Posterior vena cava (tissue), 2 donors: ENCODE data around the gene CLTA. TPM values are rescaled to one million over a fixed set of nuclear protein-coding genes. Genes with fewer than 3 reads are reported as not detected.
"Not testable (repeated sequence)": the region's sequence is repeated elsewhere in the genome, so short reads cannot be mapped to it uniquely, and the experiment has no call there.

Source experiments
- DNase-seq: peaks from one replicate; pipeline ENCODE4 v3.0.0-alpha.2; 2020; ENCODE audit warnings: low spot score
- intact Hi-C, 2 donors: fragments of 100-400 bp; cut with DNase I; formaldehyde crosslinking; loops; one replicate each; pipeline versions ENCODE4 v1.14.1 to v1.14.2; 2022 to 2023
- total RNA-seq, 2 donors: library from RNA; stranded (reverse); fragmentation: NEBNext Ultra II Directional; extraction: Animal tissue kit (Norgen Biotek cat#: 25700); gene quantifications; one replicate each; pipeline ENCODE4 v1.2.1, GENCODE V29; 2021
- donor health status: DM: yes; HTN: yes; CAD: no.
- donor health status: DM: yes; HTN: yes; CAD: no.

The CLTA gene
- total RNA-seq, 2 donors from 2014 or later, result 109 to 135 TPM

- intact Hi-C loops, result no loop called here
- DNase-seq, result no peak
Observed at GRCh38 chr9:36213387-36213786, 22.7 kb downstream of the CLTA start.

- no peak for DNase-seq
- intact Hi-C loops, result no loop called here
Observed at GRCh38 chr9:36213989-36214388, 23.3 kb downstream of the CLTA start.

GRCh38 chr9:36214571-36214970 lies 23.9 kb downstream of the CLTA start:
- intact Hi-C loops, result no loop called here
- DNase-seq, result no peak

- no peak for DNase-seq
- intact Hi-C loops, result no loop called here
Observed at GRCh38 chr9:36217256-36217968, 26.7 kb downstream of the CLTA start.

- DNase-seq, result no peak
- intact Hi-C loops, result no loop called here
Observed at GRCh38 chr9:36218011-36218410, 27.3 kb downstream of the CLTA start.

- no peak for DNase-seq
- intact Hi-C loops, result no loop called here
Observed at GRCh38 chr9:36218411-36218901, 27.7 kb downstream of the CLTA start.

GRCh38 chr9:36221667-36222066 lies 30.9 kb downstream of the CLTA start:
- intact Hi-C loops, result no loop called here
- DNase-seq, result no peak

- no peak for DNase-seq
- intact Hi-C loops, result no loop called here
Observed at GRCh38 chr9:36222449-36222848, 31.7 kb downstream of the CLTA start.

GRCh38 chr9:36237230-36237629 lies 46.5 kb downstream of the CLTA start:
- intact Hi-C loops, result no loop called here

GRCh38 chr9:36239205-36239604 lies 48.5 kb downstream of the CLTA start:
- intact Hi-C loops, DNase-seq: not testable (repeated sequence)

More at GRCh38 chr9:36237230-36237629, 46.5 kb downstream of the CLTA start:
- no peak for DNase-seq

GRCh38 chr9:36239675-36240074 lies 49.0 kb downstream of the CLTA start:
- intact Hi-C loops, result loop anchor here in 1 of 2 donors (10.0 kb wide), 1 partner anchor 85 kb away; no protein-coding TSS in a partner anchor
- DNase-seq, result not testable (repeated sequence)

- intact Hi-C loops, result loop anchor here in 1 of 2 donors (10.0 kb wide), 1 partner anchor 79 kb away; no protein-coding TSS in a partner anchor
Observed at GRCh38 chr9:36245906-36246305, 55.2 kb downstream of the CLTA start.

GRCh38 chr9:36247356-36247755 lies 56.6 kb downstream of the CLTA start:
- DNase-seq, result no peak
- intact Hi-C loops, result loop anchor here in 1 of 2 donors (10.0 kb wide), 1 partner anchor 77 kb away; no protein-coding TSS in a partner anchor

More at GRCh38 chr9:36245906-36246305, 55.2 kb downstream of the CLTA start:
- DNase-seq, result no peak

- intact Hi-C loops, result loop anchor here in 1 of 2 donors (10.0 kb wide), 1 partner anchor 77 kb away; no protein-coding TSS in a partner anchor
- not testable (repeated sequence) for DNase-seq
Observed at GRCh38 chr9:36248061-36248460, 57.3 kb downstream of the CLTA start.

GRCh38 chr9:36249189-36249588 lies 58.5 kb downstream of the CLTA start:
- no peak for DNase-seq
- intact Hi-C loops, result loop anchor here in 1 of 2 donors (10.0 kb wide), 1 partner anchor 76 kb away; no protein-coding TSS in a partner anchor

- no peak for DNase-seq
- intact Hi-C loops, result no loop called here
Observed at GRCh38 chr9:36250079-36250478, 59.4 kb downstream of the CLTA start.

GRCh38 chr9:36251428-36251827 lies 60.7 kb downstream of the CLTA start:
- intact Hi-C loops, result no loop called here
- no peak for DNase-seq

GRCh38 chr9:36258208-36258995 lies 67.7 kb downstream of the CLTA start, which contains the start of gene GNE:
TSS of gene GNE (minus strand) at chr9:36258448. CDS start at chr9:36249355, 9,093 bp downstream.
- peak; percentile 100 for DNase-seq
- intact Hi-C loops, result no loop called here

- intact Hi-C loops, result loop anchor here in 1 of 2 donors (1.0 kb wide), 1 partner anchor 30 kb away; no protein-coding TSS in a partner anchor
Observed at GRCh38 chr9:36258996-36259533, 68.3 kb downstream of the CLTA start.

More at GRCh38 chr9:36258996-36259533, 68.3 kb downstream of the CLTA start:
- no peak for DNase-seq
